NCI-H2081 treated with DMSO at 0.1 percent for 48 hours (cell line): ENCODE measurements around the gene SUPT4H1.

Experiments used
- DNase-seq: peaks from one replicate; lab custom pipeline; 2025; lab: John Stamatoyannopoulos, UW

SUPT4H1 gene

DNA sequence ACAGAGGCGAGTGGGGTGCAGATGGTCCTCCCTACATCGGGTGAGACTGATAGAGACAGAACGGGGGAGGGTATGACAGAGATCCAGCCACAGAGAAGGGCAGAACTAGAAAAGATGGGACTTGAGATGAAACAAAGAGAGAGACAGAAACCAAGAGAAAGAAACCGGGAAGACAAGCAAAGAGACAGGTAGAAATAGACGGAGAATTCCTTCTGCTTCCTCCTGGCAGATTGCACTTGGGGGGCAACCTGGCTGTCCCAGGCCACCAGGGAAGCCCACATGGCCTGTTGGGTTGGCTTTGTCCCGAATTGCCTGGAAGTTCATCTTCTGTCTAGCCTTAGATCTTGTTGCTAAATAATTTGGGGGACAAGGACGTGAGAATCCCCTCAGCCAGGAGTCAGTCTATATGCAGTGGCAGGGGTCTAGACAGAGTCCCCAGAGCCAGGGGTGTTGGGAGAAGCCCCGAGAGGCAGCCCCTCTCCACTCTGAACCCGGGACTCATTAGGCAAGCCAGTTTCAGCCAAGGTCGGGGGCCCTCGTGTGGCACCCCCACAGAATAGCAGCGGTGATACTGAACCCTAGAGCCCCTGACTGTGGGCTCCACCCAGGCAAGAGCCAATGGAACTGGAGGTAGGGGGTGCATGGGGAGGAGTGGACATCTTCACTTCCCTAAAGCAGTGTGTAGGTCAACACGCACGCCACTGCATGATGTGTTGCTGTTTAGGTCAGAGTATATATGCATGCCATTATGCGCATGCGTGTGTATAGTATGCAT is 22.8 kb downstream of the SUPT4H1 start:
- no peak for DNase-seq

DNA sequence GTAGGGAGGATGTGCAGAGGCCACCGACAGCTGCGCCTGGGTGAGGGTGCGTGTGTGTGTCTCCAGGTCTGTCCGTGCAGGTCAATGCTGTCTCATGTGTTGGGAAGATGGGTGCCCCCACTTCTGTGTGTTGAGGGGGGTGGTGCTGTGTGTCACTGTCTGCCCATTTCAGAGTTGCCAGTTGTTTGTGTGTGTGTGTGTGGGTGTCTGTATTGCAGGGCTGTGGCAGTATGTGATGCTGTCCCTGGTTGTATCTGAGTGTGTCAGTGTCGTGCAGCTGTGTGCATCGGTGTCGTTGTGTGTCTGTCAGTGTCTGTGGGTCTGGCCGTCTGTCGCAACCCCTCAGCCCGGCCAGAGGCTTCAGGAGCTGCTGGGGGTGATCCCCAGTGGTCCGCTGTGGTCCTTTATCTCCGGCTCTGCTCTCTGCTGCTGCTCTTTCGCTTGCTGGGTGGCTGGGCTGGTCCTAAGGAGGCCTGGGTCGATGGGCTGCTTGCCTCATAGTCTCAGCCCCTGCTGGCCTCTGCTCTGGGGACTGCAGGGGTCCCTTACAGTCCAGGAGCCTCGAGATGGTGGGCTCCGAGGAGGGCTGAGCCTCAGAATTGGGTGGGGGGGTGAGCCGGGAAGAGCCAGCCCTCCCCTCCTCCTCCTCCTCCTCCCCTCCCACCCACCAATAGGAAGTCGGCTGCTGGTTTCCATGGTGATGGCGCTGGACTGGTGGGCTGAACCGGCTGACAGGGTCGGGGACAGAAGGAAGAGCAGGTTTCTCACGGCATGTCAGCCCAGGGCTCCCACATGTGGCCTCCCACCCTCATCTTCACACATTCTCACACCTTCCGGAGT is 23.6 kb downstream of the SUPT4H1 start, which contains the start of gene TSPOAP1:
Gene TSPOAP1 (minus strand): TSS at position 601 of the 840 bp plus-strand sequence. CDS start 875 bp downstream, outside the sequence.
- DNase-seq, result no peak

GRCh38 chr17:58327363-58328194 is 24.4 kb downstream of the SUPT4H1 start:
- no peak for DNase-seq

GRCh38 chr17:58326609-58327362 is 25.2 kb downstream of the SUPT4H1 start:
- no peak for DNase-seq

DNA sequence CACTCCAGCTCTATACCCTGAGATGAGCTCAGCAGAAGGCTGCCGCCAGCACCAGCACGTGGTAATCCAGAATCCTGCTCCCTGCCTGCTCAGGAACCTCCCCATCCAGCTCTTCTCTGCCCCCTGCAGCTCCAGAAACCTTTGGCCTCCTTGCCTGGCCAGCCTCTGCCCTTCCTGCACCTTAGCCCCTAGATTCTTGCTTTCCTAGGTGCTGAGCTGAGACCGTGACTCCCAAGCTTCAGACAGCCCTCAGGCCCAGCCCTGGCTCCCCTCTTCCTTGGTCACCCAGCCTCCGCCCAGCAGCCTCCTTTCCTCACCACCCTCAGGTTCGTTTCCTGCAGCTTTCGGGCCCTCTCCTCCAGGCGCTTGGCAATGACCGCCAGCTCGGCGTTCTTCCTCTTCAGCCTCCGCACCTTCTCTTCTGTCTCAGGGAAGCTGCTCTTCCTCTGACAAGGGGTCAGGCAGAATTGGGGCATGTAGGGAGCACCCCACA is 26.0 kb downstream of the SUPT4H1 start:
- no peak for DNase-seq

GRCh38 chr17:58325289-58325726 is 26.7 kb downstream of the SUPT4H1 start:
- no peak for DNase-seq

GRCh38 chr17:58324409-58325288 is 27.4 kb downstream of the SUPT4H1 start:
- no peak for DNase-seq

DNA sequence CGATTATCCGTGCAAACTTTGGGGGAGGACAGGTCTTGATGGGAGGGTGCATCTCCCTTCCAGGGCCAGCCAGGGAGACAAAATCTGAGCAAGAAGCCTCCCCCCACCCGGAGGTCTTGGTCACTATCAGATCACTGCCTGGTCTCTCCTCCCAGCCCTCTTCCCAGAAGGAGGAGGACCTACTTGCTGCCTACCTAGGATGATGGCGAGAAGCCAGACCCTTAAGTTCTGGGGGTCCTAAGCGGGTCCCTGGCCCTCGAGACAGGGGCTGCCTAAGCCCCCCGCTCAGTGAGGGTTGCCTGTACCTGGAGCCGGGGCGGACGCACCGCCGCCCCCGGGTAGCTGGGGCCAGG is 28.0 kb downstream of the SUPT4H1 start:
- DNase-seq, result no peak

GRCh38 chr17:58323366-58324055 is 28.5 kb downstream of the SUPT4H1 start:
- DNase-seq, result no peak

- DNase-seq, result no peak
Observed at GRCh38 chr17:58322581-58323185, 29.3 kb downstream of the SUPT4H1 start.

DNA sequence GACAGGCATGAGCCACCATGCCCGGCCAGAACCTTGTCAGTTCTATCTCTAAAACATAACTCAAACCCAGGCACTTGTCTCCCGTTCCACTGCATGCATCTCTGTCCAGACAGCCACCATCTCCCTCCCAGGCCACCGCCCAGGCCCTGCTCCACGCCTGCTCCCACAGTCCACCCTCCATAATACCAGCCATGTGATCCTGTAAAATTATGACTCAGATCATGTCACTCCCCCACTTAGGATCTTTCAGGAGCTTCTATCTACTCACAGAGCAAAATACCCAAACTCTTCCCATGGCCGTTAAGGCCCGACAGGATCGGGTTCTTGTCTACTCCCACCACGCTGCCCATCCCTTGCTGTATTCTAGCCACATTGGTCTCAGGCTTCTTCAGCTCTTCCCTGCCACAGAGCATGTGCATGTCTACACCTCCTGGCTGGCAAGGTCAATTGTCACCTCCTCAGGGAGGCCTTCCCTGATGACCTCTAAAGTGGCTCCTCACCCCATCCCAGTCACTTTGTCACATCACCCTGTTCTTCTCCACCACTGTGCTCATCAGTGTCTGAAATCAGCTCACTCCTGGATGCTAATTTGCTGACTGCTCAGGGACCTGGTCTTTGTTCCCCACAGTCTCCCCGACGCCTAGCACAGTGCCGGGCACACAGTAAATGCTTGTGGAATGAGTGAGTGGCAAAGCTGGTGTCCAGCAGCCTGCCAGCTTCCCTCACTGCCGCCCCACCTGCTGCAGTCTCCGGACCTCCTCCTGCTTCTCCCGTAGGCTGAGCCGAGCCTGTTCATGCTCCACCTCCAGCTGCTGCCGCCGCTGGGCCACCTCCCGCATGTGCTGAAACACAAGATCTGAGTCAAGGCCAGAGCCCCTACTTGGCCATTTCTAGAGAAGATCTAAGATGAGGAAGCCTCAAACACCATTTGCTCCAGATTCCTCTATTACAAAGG is 30.2 kb downstream of the SUPT4H1 start:
- DNase-seq, result no peak

GRCh38 chr17:58320570-58321323 is 31.3 kb downstream of the SUPT4H1 start:
- no peak for DNase-seq

- DNase-seq, result no peak
Observed at GRCh38 chr17:58320163-58320558, 31.8 kb downstream of the SUPT4H1 start.

DNA sequence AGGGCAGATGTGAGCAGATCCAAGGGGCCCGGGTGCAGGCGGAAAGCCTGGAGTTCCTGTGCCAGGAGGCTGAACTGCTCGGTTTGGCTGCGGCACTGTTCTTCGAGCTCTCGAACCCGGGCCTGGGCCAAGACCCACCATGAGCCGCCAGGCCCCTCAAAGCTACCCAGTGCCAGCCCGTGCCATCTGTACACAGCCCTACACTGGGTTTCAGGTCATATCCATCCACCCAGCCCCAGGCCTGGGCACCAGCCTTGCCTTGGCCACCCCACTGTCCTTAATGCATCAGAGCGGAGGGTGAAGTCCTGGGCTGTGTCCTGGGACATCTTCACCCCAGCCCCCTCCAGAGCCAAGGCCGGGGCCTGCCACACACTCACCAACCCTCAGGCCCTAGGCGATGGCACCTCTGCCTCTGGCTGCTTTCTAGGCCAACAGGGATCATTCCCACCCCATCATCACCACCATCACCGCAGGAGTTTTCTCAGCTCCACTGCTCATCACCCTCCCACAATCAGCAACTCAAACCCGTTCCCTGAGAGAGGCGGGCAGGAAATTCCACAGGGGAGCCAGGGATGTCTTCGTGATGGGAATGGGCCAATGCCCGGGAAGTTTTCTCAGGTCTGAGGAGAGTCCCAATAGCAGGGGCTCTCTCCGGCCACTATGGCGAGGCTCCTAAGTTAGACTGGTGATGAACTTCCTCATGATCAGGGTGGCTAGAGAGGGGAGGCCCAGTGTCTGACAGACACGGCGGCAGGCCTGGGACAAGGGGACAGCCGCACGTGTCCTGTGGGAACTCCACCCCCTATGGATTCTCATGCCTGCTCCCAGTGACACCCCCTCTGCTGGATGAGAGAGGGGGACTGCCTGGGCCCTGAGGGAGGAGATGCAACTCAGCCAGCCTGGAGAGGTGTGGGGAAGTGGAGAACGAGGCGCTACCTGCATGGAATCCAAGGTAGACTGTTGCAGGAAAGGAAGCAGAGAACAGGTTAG is 32.5 kb downstream of the SUPT4H1 start:
- DNase-seq, result no peak

DNA sequence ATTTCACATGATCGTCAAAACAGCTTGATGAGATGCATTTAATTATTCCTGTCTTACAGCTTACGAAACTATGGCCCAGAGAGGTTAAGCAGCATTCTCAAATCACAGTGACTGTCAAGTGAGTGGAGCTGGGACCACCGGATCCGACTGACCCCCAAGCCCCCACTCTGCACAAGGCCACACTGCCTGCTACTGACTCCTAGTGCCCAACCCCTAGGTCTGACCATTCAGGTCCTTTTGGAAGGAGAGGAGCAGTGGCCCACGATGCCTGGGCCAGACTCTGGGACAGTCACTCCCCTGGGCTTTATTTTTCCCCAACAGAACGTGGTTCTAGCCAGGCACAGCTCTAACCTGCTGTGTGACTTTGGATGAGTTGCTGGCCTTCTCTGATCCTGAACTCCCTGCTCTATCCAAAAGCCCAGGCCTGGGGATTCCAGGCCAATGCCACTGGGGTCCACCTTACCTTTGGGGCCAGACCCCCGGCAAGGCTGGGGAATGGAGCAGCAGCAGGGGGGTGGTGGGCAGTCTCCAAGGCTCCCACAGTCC is 33.3 kb downstream of the SUPT4H1 start:
- no peak for DNase-seq

GRCh38 chr17:58318065-58318481 is 33.9 kb downstream of the SUPT4H1 start:
- no peak for DNase-seq
